SK-N-SH (cell line): ENCODE results near the gene ESRRA. TPM values are rescaled to one million over a fixed set of nuclear protein-coding genes. Genes with fewer than 3 reads are reported as not detected.
A peak's percentile ranks its signal among the peaks of the same experiment; 100 is the strongest.

ENCODE experiments used
- CTCF ChIA-PET: fragments of 300-600, 350-600 bp; formaldehyde crosslinking; extraction: SDS; loops from one replicate; lab custom pipeline; 2021; lab: Yijun Ruan, JAX
- POLR2A ChIA-PET: fragments of 350-600 bp; sonication (Branson Sonifier 250); formaldehyde crosslinking; extraction: SDS; loops from one replicate; lab custom pipeline; 2020; ENCODE audit warnings: antibody characterized with exemption, inconsistent platforms; lab: Yijun Ruan, JAX
- DNase-seq: peaks from one replicate; pipeline ENCODE4 v3.0.0; 2012
- H2AFZ ChIP-seq: fragments of 200-600 bp; sonication (generic); 2 replicates; pipeline ENCODE4 v1.8.1; 2016; ENCODE audit warnings: antibody characterized with exemption, mild to moderate bottlenecking, low read depth
- H3F3A ChIP-seq: fragments of 200-600 bp; sonication (generic); replicated peaks from 2 replicates; pipeline ENCODE3; 2016; ENCODE audit warnings: antibody characterized with exemption, mild to moderate bottlenecking; ENCODE audit not compliant: insufficient read depth
- H3K27ac ChIP-seq, 2 experiments: fragments of 200-500 bp in 1 of 2; fragments of 200-600 bp in 1 of 2; sonication (Bioruptor generic) in 1 of 2; sonication (generic), shearing (Covaris generic) in 1 of 2; 2 replicates each; pipeline versions ENCODE4 v1.5.1 to v1.6.1; 2014 to 2016; ENCODE audit warnings: low read depth in 2 of 2, inconsistent platforms in 1 of 2, low read length in 1 of 2, mild to moderate bottlenecking in 1 of 2, mixed read lengths in 1 of 2
- H3K27me3 ChIP-seq: fragments of 200-600 bp; sonication (generic), shearing (Covaris generic); 2 replicates; pipeline ENCODE4 v1.6.1; 2016; ENCODE audit warnings: mixed run types; ENCODE audit not compliant: insufficient read depth
- H3K36me3 ChIP-seq, 2 experiments: fragments of 200-500 bp in 1 of 2; fragments of 200-600 bp in 1 of 2; sonication (Bioruptor generic) in 1 of 2; sonication (generic) in 1 of 2; replicated peaks in 1 of 2; 2 replicates each; pipeline versions ENCODE3 to v1.5.1; 2014 to 2016; ENCODE audit warnings: low read length in 1 of 2, mild to moderate bottlenecking in 1 of 2; ENCODE audit not compliant: insufficient read depth in 2 of 2, control insufficient read depth in 1 of 2
- H3K4me1 ChIP-seq, 2 experiments: fragments of 200-500 bp in 1 of 2; fragments of 200-600 bp in 1 of 2; sonication (Bioruptor generic) in 1 of 2; sonication (generic), shearing (Covaris generic) in 1 of 2; 2 replicates each; pipeline versions ENCODE4 v1.5.1 to v1.6.1; 2014 to 2016; ENCODE audit warnings: low read depth in 1 of 2, low read length in 1 of 2, mixed run types in 1 of 2; ENCODE audit not compliant: insufficient read depth in 2 of 2, control insufficient read depth in 1 of 2
- H3K4me2 ChIP-seq: fragments of 200-600 bp; sonication (generic), shearing (Covaris generic); 2 replicates; pipeline ENCODE4 v1.6.1; 2017; ENCODE audit warnings: mixed run types
- H3K4me3 ChIP-seq, 2 experiments: fragments of 200-500 bp in 1 of 2; fragments of 200-600 bp in 1 of 2; sonication (Bioruptor generic) in 1 of 2; sonication (generic), shearing (Covaris generic) in 1 of 2; 2 replicates each; pipeline versions ENCODE4 v1.5.1 to v1.8.1; 2014 to 2016; ENCODE audit warnings: low read depth in 2 of 2, inconsistent platforms in 1 of 2, low read length in 1 of 2, mild to moderate bottlenecking in 1 of 2, mixed read lengths in 1 of 2, moderate library complexity in 1 of 2
- H3K79me2 ChIP-seq: fragments of 200-600 bp; sonication (generic); 2 replicates; pipeline ENCODE4 v1.8.1; 2017; ENCODE audit warnings: mild to moderate bottlenecking; ENCODE audit not compliant: insufficient read depth
- H3K9ac ChIP-seq: fragments of 200-600 bp; sonication (generic); 2 replicates; pipeline ENCODE4 v1.6.1; 2017; ENCODE audit warnings: mixed run types
- H3K9me2 ChIP-seq: fragments of 200-600 bp; sonication (generic); 2 replicates; pipeline ENCODE4 v1.6.1; 2017; ENCODE audit warnings: mixed run types
- H3K9me3 ChIP-seq: fragments of 200-600 bp; sonication (generic); 2 replicates; pipeline ENCODE4 v1.6.1; 2017; ENCODE audit warnings: mixed run types, mild to moderate bottlenecking, moderate library complexity
- H4K20me1 ChIP-seq: fragments of 200-600 bp; sonication (generic); 2 replicates; pipeline ENCODE4 v1.6.1; 2017; ENCODE audit warnings: mild to moderate bottlenecking, mixed run types; ENCODE audit not compliant: insufficient read depth
- EP300 ChIP-seq, 2 experiments: IDR thresholded peaks; 2 replicates each; pipeline versions ENCODE4 v1.4.0 to v1.6.1; 2012; ENCODE audit warnings: borderline replicate concordance in 1 of 2, low read depth in 1 of 2, low read length in 1 of 2
- JUND ChIP-seq: IDR thresholded peaks from 2 replicates; pipeline ENCODE4 v1.4.0; 2012
- RCOR1 ChIP-seq: fragments of 150-350 bp; IDR thresholded peaks from 2 replicates; pipeline ENCODE4 v1.6.1; 2017; ENCODE audit warnings: antibody characterized with exemption, low read length
- TAF1 ChIP-seq: IDR thresholded peaks from 2 replicates; pipeline ENCODE4 v1.6.1; 2012; ENCODE audit warnings: low read depth, mild to moderate bottlenecking, low read length, moderate library complexity, borderline replicate concordance
- TEAD4 ChIP-seq: IDR thresholded peaks from 2 replicates; pipeline ENCODE4 v1.4.0; 2012; ENCODE audit warnings: mild to moderate bottlenecking, borderline replicate concordance; ENCODE audit not compliant: insufficient read depth
- WGBS: methylation state at CpG from one replicate; pipeline ENCODE4 v1.1.6; 2017; ENCODE audit warnings: low lambda C conversion rate; 5-methylcytosine and 5-hydroxymethylcytosine counted together
- polyA plus RNA-seq, 3 experiments: library from polyadenylated mRNA; depleted of rRNA; stranded (reverse); fragments of >200 nt; gene quantifications; 2 replicates each; pipeline ENCODE4 v1.2.3, GENCODE V29; 2012
- TF ChIP-seq, protein P1 (sequence below): fragments of 150-350 bp; IDR thresholded peaks from 2 replicates; pipeline ENCODE4 v1.6.1; 2016; ENCODE audit warnings: mild to moderate bottlenecking, low read depth, low read length
- TF ChIP-seq, protein P2 (sequence below): IDR thresholded peaks from 2 replicates; pipeline ENCODE4 v1.4.0; 2012; ENCODE audit warnings: low read depth, borderline replicate concordance
- TF ChIP-seq, protein P3 (sequence below): IDR thresholded peaks from 2 replicates; pipeline ENCODE4 v1.4.0; 2012; ENCODE audit warnings: low read depth

The ESRRA gene
- polyA plus RNA-seq, 1 of the 3 experiments (the other 2 are of a cell fraction), result 27.8 TPM

DNA sequence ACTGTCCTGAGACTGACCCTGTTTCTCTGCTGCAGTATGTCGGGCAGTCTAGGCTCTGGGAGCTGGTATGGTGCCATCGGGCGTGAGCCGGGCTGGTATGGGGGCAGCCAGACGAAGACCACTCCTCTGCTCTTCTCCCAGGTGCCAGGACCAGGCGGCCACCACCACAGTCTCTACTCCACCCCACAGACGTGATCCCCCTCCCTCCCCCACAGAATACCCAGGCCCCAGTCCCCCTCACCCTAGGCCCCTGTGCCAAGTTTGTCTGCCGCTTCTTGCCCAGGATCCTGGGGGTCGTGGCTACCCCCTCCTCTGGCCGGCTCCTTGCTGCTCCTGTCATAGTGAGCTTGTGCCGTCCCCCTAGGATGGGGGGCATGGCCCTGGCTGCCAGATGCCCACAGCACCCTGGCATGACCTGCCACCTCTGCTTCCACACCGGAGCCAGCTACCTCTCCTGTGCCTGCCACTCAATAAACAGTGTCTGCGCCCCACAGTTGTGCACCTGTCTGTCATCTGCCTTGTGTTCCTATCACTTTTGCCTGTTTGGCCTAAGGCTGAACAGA is 16.2 kb upstream of the ESRRA start:
- Histone ChIP-seq H3F3A (peaks cover 16% of the 10 kb centered on the region), H3K4me3 (no peak overlapping the region), H3K79me2 (peaks cover 10% of the 10 kb centered on the region), H3K27ac (no peak overlapping the region), H3K4me1 (peaks cover 8 to 22% of the 10 kb centered on the region in 2 experiments; a peak in 2 of 4 replicates), H3K4me2 (no peak overlapping the region), H3K9me3 (no peaks in the 10 kb centered on the region), H3K27me3 (peaks cover 15% of the 10 kb centered on the region), H2AFZ (no peak overlapping the region), H4K20me1 (no peaks in the 10 kb centered on the region), H3K36me3 (no peaks in the 10 kb centered on the region), H3K9ac (no peak overlapping the region), H3K9me2 (no peaks in the 10 kb centered on the region)
- DNase-seq, result no peak
- ChIA-PET CTCF (interaction anchor here (1.1 to 12.2 kb wide), 5 partner anchors 14 to 85 kb away, joined by 3 to 196 read pairs (median 13); partner anchors contain the start of genes CATSPERZ, ESRRA, PLCB3 and PRDX5), POLR2A (interaction anchor here (0.8 kb wide), 1 partner anchor 25 kb away, joined by 3 read pairs; no protein-coding TSS in a partner anchor)
- 90% methylated on average over 2 of the region's 13 CpGs for WGBS
- TF ChIP-seq JUND, result no peak

DNA sequence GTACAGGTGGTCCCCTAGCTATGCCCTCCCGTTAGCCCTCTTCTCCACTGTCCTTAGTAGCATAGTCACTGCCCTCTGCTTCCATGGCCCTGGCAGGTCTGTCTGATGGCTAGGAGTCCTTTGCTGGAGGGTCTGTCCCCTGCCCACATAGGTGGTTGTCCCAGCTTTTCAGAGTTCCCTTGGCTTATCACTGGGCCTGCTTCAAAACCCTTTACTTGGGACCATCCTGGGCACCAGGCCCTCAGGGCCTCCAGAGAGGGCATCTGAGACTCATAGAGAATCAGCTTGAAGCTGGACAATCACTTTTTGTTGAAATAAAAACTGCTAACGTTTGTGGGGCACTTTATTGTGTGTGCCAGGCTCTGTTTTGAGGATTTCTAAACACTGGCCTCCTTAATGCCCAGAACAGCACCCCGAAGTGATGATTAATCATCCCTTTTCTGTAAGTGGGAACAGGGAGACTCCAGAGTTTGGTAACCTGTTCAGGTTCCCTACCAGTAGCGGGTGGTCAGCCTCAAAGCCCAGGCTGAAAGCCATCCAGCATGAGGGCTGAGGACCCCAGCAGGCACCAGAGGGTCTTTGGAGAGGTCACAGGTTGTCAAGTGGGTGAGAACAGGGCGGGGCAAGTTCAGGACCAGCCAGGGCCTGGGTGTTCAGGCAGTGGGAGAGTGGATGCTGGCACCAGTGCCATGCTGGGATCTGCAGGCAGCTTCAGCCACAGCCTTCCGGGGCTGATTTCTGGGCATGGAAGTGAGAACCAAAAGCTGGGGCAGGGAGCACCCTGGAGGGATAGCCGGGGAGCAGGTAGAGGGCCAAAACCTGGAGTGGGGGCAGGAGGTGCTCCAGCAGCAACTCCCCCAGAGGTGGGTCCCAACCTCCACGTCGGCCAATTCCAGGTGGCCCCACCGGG is 14.7 kb upstream of the ESRRA start:
- POLR2A ChIA-PET, result interaction anchor here (0.6 to 1.5 kb wide), 2 partner anchors 27 to 109 kb away, joined by 3 read pairs; partner anchors contain the start of gene PRDX5
- Histone ChIP-seq H3F3A (peaks cover 12% of the 10 kb centered on the region), H3K36me3 (no peaks in the 10 kb centered on the region), H3K9me3 (no peaks in the 10 kb centered on the region), H3K4me2 (no peak overlapping the region; the same call in 1 of the 2 replicates), H3K4me3 (peak overlapping the region in 1 of 2 experiments; percentile 48; a peak in 1 of 4 replicates), H3K9me2 (no peaks in the 10 kb centered on the region), H2AFZ (no peak overlapping the region), H4K20me1 (no peaks in the 10 kb centered on the region), H3K27me3 (peaks cover 15% of the 10 kb centered on the region), H3K79me2 (peaks cover 8% of the 10 kb centered on the region; the same call in 1 of the 2 replicates), H3K4me1 (peaks cover 8 to 21% of the 10 kb centered on the region in 2 experiments; a peak in 2 of 4 replicates), H3K27ac (no peak overlapping the region), H3K9ac (no peak overlapping the region)
- TF ChIP-seq EP300 (IDR thresholded peaks at IDR 0.05; ENCODE audit: borderline replicate concordance in 1 of 2, low read depth in 1 of 2, low read length in 1 of 2), result no peak
- TF ChIP-seq, protein P1, sequence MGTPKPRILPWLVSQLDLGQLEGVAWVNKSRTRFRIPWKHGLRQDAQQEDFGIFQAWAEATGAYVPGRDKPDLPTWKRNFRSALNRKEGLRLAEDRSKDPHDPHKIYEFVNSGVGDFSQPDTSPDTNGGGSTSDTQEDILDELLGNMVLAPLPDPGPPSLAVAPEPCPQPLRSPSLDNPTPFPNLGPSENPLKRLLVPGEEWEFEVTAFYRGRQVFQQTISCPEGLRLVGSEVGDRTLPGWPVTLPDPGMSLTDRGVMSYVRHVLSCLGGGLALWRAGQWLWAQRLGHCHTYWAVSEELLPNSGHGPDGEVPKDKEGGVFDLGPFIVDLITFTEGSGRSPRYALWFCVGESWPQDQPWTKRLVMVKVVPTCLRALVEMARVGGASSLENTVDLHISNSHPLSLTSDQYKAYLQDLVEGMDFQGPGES, result no peak
- no peak for TF ChIP-seq TEAD4
- TF ChIP-seq TAF1, result no peak
- TF ChIP-seq RCOR1, result no peak
- TF ChIP-seq, protein P2, sequence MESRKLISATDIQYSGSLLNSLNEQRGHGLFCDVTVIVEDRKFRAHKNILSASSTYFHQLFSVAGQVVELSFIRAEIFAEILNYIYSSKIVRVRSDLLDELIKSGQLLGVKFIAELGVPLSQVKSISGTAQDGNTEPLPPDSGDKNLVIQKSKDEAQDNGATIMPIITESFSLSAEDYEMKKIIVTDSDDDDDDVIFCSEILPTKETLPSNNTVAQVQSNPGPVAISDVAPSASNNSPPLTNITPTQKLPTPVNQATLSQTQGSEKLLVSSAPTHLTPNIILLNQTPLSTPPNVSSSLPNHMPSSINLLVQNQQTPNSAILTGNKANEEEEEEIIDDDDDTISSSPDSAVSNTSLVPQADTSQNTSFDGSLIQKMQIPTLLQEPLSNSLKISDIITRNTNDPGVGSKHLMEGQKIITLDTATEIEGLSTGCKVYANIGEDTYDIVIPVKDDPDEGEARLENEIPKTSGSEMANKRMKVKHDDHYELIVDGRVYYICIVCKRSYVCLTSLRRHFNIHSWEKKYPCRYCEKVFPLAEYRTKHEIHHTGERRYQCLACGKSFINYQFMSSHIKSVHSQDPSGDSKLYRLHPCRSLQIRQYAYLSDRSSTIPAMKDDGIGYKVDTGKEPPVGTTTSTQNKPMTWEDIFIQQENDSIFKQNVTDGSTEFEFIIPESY, result no peak
- TF ChIP-seq, protein P3, sequence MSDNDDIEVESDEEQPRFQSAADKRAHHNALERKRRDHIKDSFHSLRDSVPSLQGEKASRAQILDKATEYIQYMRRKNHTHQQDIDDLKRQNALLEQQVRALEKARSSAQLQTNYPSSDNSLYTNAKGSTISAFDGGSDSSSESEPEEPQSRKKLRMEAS, result no peak
- CTCF ChIA-PET, result interaction anchor here (1.2 to 12.2 kb wide), 6 partner anchors 13 to 109 kb away, joined by 3 to 196 read pairs (median 10); partner anchors contain the start of genes CATSPERZ, ESRRA, PLCB3 and PRDX5
- 56% methylated on average over 6 of the region's 10 CpGs for WGBS
- DNase-seq, result no peak
